Upper lobe of right lung (tissue), 1 donor: ENCODE results near the gene TMEM9. TPM values are rescaled to one million over a fixed set of nuclear protein-coding genes. Genes with fewer than 3 reads are reported as not detected.

Experiments used
- ATAC-seq: fragments of 200-7000 bp; cut with Tn5 transposase; one replicate; pipeline ENCODE4 v1.9.1; 2020; ENCODE audit warnings: mild to moderate bottlenecking, moderate library complexity
- DNase-seq: peaks from one replicate; pipeline ENCODE4 v3.0.0-alpha.2; 2020
- H3K27ac ChIP-seq: fragments of 200-600 bp; one replicate; pipeline ENCODE4 v1.8.0; 2022
- H3K27me3 ChIP-seq: fragments of 200-600 bp; one replicate; pipeline ENCODE4 v1.8.0; 2022; ENCODE audit warnings: mild to moderate bottlenecking
- H3K36me3 ChIP-seq: fragments of 200-600 bp; one replicate; pipeline ENCODE4 v1.8.0; 2022
- H3K4me1 ChIP-seq: fragments of 200-600 bp; one replicate; pipeline ENCODE4 v1.8.0; 2022
- H3K4me3 ChIP-seq: fragments of 200-600 bp; one replicate; pipeline ENCODE4 v1.8.0; 2022; ENCODE audit warnings: mild to moderate bottlenecking
- H3K9me3 ChIP-seq: fragments of 200-600 bp; one replicate; pipeline ENCODE4 v1.8.0; 2022
- intact Hi-C: fragments of 100-400 bp; cut with DNase I; formaldehyde crosslinking; loops from one replicate; pipeline ENCODE4 v1.11.0; 2022
- total RNA-seq: library from RNA; stranded (reverse); fragmentation: NEBNext Ultra II Directional; extraction: Animal tissue kit (Norgen Biotek cat#: 25700); gene quantifications from one replicate; pipeline ENCODE4 v1.2.1, GENCODE V29; 2021
- TF ChIP-seq, protein P1 (sequence below): fragments of 200-600 bp; IDR thresholded peaks from one replicate; pipeline ENCODE4 v1.8.0; 2022; ENCODE audit warnings: antibody characterized with exemption
- donor health status: DM: no; HTN: yes; CAD: no; lungs with severe emphysema.

TMEM9 gene
- total RNA-seq, 1 donor from 2014 or later, result 59.3 TPM

DNA sequence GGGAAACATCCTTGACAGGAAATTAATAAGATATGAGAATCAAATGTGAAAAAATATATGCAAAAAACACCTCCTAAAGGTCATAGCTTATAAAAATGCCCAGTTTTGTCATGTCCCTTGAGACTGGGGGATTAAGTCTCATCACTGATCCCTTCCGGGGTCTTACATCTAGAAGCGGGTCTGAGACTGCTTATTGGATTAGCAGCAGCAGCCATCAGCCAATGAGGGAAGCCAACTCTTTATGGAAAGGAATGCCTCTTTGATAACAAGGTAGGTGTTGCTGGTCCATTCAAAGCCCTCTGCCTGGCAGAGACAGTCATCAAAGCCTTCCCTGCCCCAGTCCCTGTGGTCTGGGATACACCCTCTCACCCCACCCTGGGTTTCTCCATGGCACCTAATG lies 38.2 kb downstream of the TMEM9 start:
- TF ChIP-seq, protein P1, sequence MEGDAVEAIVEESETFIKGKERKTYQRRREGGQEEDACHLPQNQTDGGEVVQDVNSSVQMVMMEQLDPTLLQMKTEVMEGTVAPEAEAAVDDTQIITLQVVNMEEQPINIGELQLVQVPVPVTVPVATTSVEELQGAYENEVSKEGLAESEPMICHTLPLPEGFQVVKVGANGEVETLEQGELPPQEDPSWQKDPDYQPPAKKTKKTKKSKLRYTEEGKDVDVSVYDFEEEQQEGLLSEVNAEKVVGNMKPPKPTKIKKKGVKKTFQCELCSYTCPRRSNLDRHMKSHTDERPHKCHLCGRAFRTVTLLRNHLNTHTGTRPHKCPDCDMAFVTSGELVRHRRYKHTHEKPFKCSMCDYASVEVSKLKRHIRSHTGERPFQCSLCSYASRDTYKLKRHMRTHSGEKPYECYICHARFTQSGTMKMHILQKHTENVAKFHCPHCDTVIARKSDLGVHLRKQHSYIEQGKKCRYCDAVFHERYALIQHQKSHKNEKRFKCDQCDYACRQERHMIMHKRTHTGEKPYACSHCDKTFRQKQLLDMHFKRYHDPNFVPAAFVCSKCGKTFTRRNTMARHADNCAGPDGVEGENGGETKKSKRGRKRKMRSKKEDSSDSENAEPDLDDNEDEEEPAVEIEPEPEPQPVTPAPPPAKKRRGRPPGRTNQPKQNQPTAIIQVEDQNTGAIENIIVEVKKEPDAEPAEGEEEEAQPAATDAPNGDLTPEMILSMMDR, result no peak

GRCh38 chr1:201115390-201115937 lies 38.8 kb downstream of the TMEM9 start:
- Histone ChIP-seq H3K9me3 (no peaks in the 10 kb centered on the region), H3K27ac (no peak overlapping the region), H3K36me3 (no peaks in the 10 kb centered on the region), H3K4me1 (peaks cover 10% of the 10 kb centered on the region), H3K27me3 (peaks cover 3% of the 10 kb centered on the region), H3K4me3 (peak overlapping the region; percentile 63)
- DNase-seq, result no peak
- ATAC-seq, result no peak
- intact Hi-C loops, result loop anchor here (10.0 kb wide), 1 partner anchor 141 kb away; no protein-coding TSS in a partner anchor
- TF ChIP-seq, protein P1, result no peak

More for the DNA sequence above, 38.2 kb downstream of the TMEM9 start:
- peaks cover 10% of the 10 kb centered on the region for H3K4me1 ChIP-seq
- H3K36me3 ChIP-seq, result no peaks in the 10 kb centered on the region
- DNase-seq (no peak), ATAC-seq (no peak)
- H3K27ac ChIP-seq, result no peak overlapping the region
- no peaks in the 10 kb centered on the region for H3K9me3 ChIP-seq
- peaks cover 3% of the 10 kb centered on the region for H3K27me3 ChIP-seq
- intact Hi-C loops, result loop anchor here (10.0 kb wide), 1 partner anchor 141 kb away; no protein-coding TSS in a partner anchor
- no peak overlapping the region for H3K4me3 ChIP-seq

DNA sequence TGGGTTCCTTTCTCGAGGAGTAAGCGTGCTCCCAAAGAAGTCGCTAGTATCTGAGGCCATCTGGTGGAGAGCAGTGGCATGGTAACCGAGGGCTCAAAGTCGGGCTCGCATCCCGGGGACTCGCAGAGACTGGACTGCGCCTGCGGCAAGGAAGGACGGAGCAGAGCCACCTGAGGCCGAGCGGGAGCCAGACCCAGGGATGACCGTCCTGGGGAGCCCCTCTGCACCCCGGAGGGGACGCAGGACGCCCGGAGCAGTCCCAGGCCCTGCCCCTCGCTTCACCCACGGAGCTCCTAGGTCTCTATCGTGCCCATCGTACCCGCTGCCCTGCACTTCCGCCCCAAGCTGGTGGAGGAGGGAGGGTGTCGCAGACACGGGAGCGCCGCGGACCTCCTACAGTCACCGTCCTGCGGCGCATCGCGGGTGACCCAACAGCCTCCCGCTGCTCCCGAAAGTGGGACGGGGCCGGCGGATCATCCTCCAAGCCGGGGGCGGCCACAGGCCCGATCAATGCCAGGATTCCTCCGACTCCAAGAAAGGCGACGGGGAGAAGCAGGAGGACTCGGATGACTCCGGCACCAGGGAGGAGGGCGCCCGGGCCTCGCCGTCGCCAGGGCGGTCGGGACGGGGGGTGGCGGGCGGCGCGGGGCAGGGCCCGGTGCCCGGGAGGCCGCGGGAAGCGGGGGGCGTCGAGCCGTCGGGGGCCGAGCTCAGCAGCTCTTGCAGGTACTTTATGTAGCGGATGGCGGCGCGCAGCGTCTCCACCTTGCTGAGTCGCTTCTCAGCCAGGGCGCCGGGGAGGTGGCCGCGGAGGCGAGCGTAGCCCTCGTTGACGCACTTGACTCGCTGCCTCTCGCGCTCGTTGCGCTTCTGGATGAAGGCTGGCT lies 39.8 kb downstream of the TMEM9 start:
- DNase-seq (peak; percentile 93), ATAC-seq (peak; percentile 96)
- Histone ChIP-seq H3K4me3 (peak overlapping the region; percentile 63), H3K27ac (peak overlapping the region; percentile 74), H3K4me1 (peaks cover 2% of the 10 kb centered on the region), H3K9me3 (no peaks in the 10 kb centered on the region), H3K27me3 (peaks cover 3% of the 10 kb centered on the region), H3K36me3 (no peaks in the 10 kb centered on the region)
- intact Hi-C loops, result loop anchor here (10.0 kb wide), 1 partner anchor 140 kb away; no protein-coding TSS in a partner anchor
- TF ChIP-seq, protein P1, result peak; percentile 80

DNA sequence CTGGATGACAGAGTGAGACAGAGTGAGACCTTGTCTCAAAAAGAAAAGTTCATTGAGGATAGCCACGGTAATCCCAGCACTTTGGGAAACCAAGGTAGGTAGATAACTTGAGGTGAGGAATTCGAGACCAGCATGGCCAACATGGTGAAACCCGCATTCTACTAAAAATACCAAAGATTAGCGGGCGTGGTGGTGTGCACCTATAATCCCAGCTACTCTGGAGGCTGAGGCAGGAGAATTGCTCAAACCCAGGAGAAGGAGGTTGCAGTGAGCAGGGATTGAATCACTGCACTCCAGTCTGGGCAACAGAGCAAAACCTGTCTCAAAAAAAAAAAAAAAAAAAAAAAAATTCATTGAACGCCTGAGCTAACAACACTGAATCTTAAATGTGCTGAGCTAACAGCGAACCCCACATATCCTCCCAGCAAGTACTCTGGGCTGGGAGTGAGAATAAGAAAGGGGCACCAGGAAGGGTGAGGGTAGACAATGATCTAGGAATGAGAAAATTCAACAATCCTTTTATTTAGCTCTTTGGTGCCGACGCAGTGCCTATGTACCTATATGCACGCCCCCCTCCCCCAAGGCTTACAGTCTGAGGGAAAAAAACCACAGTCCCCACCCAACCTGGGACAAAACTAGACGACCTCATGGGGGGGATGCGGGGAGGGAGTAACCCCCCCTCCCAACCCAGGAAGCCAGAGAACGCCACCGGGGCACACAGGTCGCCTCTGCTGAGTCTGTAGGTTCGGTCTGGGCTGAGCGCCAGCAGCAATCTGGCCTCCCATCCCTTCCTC lies 40.6 kb downstream of the TMEM9 start:
- no peaks in the 10 kb centered on the region for H3K9me3 ChIP-seq
- peaks cover 3% of the 10 kb centered on the region for H3K27me3 ChIP-seq
- intact Hi-C loops, result loop anchor here (10.0 kb wide), 1 partner anchor 139 kb away; no protein-coding TSS in a partner anchor
- ATAC-seq (no peak), DNase-seq (no peak)
- no peak overlapping the region for H3K27ac ChIP-seq
- H3K4me3 ChIP-seq, result peak overlapping the region; percentile 63
- no peaks in the 10 kb centered on the region for H3K4me1 ChIP-seq
- H3K36me3 ChIP-seq, result no peaks in the 10 kb centered on the region
- TF ChIP-seq, protein P1, result no peak

DNA sequence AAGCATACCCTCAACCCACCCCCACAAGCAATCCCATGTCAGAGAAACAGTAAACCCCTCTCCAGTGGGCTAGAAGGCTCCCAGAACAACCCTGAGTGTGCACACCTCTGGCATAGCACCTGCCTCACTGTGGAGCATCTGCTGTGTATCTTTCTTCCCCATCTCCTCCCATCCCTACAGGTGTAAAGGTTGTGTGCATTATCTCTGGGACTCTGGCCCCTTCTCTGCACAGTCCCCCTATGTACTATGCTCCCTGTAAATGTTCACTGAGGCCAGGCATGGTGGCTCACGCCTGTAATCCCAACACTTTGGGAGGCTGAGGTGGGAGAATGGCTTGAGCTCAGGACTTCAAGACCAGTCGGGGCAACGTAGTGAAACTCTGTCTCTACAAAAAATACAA lies 41.3 kb downstream of the TMEM9 start:
- ATAC-seq (no peak), DNase-seq (no peak)
- H3K9me3 ChIP-seq, result no peaks in the 10 kb centered on the region
- H3K4me3 ChIP-seq, result no peak overlapping the region
- H3K4me1 ChIP-seq, result no peaks in the 10 kb centered on the region
- intact Hi-C loops, result loop anchor here (10.0 kb wide), 1 partner anchor 138 kb away; no protein-coding TSS in a partner anchor
- no peak overlapping the region for H3K27ac ChIP-seq
- no peaks in the 10 kb centered on the region for H3K36me3 ChIP-seq
- H3K27me3 ChIP-seq, result peaks cover 3% of the 10 kb centered on the region
- TF ChIP-seq, protein P1, result no peak
